Measurements from ENCODE around the gene ZBTB46. TPM values are rescaled to one million over a fixed set of nuclear protein-coding genes. Genes with fewer than 3 reads are reported as not detected.

Gene ZBTB46
- total RNA-seq, 2 donors from 2014 or later: 0.25 to 1.2 TPM

DNA sequence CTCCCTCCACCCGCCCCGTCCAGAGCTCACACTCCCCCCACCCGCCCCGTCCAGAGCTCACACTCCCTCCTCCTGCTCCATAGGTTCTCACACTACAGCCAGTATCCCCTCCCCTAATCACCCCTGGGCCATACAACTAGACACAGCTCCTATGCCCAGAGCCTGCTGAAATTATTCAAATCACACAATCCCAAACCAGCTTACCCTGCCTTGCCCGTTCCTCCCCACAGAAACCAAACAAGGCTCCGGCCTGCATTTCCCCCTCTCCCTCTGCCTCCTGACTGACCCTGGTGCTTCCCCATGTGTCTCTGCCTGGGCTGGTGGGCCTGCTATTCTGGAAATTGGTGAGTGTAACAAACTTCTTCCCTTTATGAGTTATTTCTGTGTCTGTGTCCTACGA, 72.9 kb downstream of the ZBTB46 start:
- peaks cover 11 to 31% of the 10 kb centered on the region in 2 donors for H3K4me1 Mint-ChIP-seq (ENCODE audit: low read depth in 2 of 2)
- H3K27ac Mint-ChIP-seq: peak overlapping the region in 1 of 2 donors; percentile 52
- no peak for ATAC-seq
- H3K4me3 Mint-ChIP-seq: no peak overlapping the region
- H3K9me3 Mint-ChIP-seq: no peaks in the 10 kb centered on the region
- no peaks in the 10 kb centered on the region for H3K27me3 Mint-ChIP-seq
- DNase-seq (ENCODE audit: low spot score): no peak
- H3K36me3 Mint-ChIP-seq: no peaks in the 10 kb centered on the region

DNA sequence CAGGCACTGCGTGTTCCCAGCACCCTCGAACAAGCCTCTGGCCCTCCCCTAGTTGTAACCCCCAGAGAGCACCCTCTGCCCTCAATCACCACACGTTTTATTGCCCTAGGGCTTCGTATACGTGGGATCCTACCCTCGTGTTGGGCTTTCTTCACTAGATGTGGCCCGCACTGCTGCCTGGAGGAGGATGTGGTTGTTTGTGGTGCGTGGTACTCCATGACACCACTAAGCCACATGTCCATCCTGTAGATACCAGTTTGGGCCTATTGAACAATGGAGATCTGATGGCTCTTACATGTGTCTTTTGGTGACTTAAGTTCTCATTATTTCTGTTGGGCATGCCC, 74.4 kb downstream of the ZBTB46 start:
- Mint-ChIP-seq H3K4me3 (peak overlapping the region; percentile 30), H3K4me1 (ENCODE audit: low read depth in 2 of 2) (peaks cover 14 to 31% of the 10 kb centered on the region in 2 donors), H3K36me3 (no peaks in the 10 kb centered on the region), H3K9me3 (no peaks in the 10 kb centered on the region), H3K27me3 (no peaks in the 10 kb centered on the region), H3K27ac (peak overlapping the region in 1 of 2 donors; percentile 46)
- peak; percentile 69 to 96 for ATAC-seq
- peak; percentile 46 for DNase-seq (ENCODE audit: low spot score)

GRCh38 chr20:63755933-63756647, 75.0 kb downstream of the ZBTB46 start:
- Mint-ChIP-seq H3K27me3 (no peaks in the 10 kb centered on the region), H3K9me3 (no peaks in the 10 kb centered on the region), H3K36me3 (no peaks in the 10 kb centered on the region), H3K4me3 (peak overlapping the region; percentile 30), H3K4me1 (ENCODE audit: low read depth in 2 of 2) (peaks cover 14 to 31% of the 10 kb centered on the region in 2 donors), H3K27ac (peak overlapping the region; percentile 28 to 46)
- DNase-seq (ENCODE audit: low spot score) (no peak), ATAC-seq (no peak)

GRCh38 chr20:63754008-63754407, 77.1 kb downstream of the ZBTB46 start:
- peak; percentile 41 for DNase-seq (ENCODE audit: low spot score)
- H3K9me3 Mint-ChIP-seq: no peaks in the 10 kb centered on the region
- H3K36me3 Mint-ChIP-seq: no peaks in the 10 kb centered on the region
- H3K4me1 Mint-ChIP-seq (ENCODE audit: low read depth in 2 of 2): peaks cover 17 to 31% of the 10 kb centered on the region in 2 donors
- H3K27me3 Mint-ChIP-seq: no peaks in the 10 kb centered on the region
- H3K4me3 Mint-ChIP-seq: peak overlapping the region; percentile 36
- no peak for ATAC-seq
- no peak overlapping the region for H3K27ac Mint-ChIP-seq

DNA sequence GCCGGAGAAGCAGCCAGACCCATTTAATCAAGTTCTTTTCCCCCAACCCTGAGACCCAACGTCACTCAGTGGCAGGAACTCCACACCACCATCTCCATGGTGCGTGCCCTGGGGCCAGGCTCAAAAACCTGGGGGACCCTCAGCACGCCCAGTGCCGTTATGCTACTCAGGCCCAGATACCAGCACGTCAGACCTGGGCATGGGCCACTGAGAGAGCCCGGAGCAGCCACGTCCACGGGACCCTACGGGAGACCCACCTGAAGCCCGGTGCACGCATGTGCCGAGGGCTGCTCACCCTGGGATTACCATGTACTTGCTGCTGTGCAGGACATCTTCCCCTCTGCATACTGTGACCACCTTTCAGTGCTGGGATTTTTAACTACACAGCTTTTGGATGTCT, 77.7 kb downstream of the ZBTB46 start:
- no peak for ATAC-seq
- no peak overlapping the region for H3K27ac Mint-ChIP-seq
- H3K4me3 Mint-ChIP-seq: no peak overlapping the region
- H3K36me3 Mint-ChIP-seq: no peaks in the 10 kb centered on the region
- no peaks in the 10 kb centered on the region for H3K9me3 Mint-ChIP-seq
- peak; percentile 37 for DNase-seq (ENCODE audit: low spot score)
- no peaks in the 10 kb centered on the region for H3K27me3 Mint-ChIP-seq
- peaks cover 17 to 29% of the 10 kb centered on the region in 2 donors for H3K4me1 Mint-ChIP-seq (ENCODE audit: low read depth in 2 of 2)

- Mint-ChIP-seq H3K4me3 (no peak overlapping the region), H3K4me1 (ENCODE audit: low read depth in 2 of 2) (peaks cover 17 to 26% of the 10 kb centered on the region in 2 donors), H3K36me3 (no peaks in the 10 kb centered on the region), H3K9me3 (no peaks in the 10 kb centered on the region), H3K27me3 (no peaks in the 10 kb centered on the region), H3K27ac (no peak overlapping the region)
- DNase-seq (ENCODE audit: low spot score) (peak; percentile 35), ATAC-seq (no peak)
Observed at GRCh38 chr20:63752411-63753101, 78.5 kb downstream of the ZBTB46 start.

- H3K9me3 Mint-ChIP-seq: no peaks in the 10 kb centered on the region
- DNase-seq (ENCODE audit: low spot score): peak; percentile 59
- peak overlapping the region in 1 of 2 donors; percentile 37 for H3K27ac Mint-ChIP-seq
- peaks cover 14 to 17% of the 10 kb centered on the region in 2 donors for H3K4me1 Mint-ChIP-seq (ENCODE audit: low read depth in 2 of 2)
- no peaks in the 10 kb centered on the region for H3K36me3 Mint-ChIP-seq
- no peak for ATAC-seq
- H3K4me3 Mint-ChIP-seq: no peak overlapping the region
- no peaks in the 10 kb centered on the region for H3K27me3 Mint-ChIP-seq
Observed at GRCh38 chr20:63751471-63752271, 79.4 kb downstream of the ZBTB46 start.

DNA sequence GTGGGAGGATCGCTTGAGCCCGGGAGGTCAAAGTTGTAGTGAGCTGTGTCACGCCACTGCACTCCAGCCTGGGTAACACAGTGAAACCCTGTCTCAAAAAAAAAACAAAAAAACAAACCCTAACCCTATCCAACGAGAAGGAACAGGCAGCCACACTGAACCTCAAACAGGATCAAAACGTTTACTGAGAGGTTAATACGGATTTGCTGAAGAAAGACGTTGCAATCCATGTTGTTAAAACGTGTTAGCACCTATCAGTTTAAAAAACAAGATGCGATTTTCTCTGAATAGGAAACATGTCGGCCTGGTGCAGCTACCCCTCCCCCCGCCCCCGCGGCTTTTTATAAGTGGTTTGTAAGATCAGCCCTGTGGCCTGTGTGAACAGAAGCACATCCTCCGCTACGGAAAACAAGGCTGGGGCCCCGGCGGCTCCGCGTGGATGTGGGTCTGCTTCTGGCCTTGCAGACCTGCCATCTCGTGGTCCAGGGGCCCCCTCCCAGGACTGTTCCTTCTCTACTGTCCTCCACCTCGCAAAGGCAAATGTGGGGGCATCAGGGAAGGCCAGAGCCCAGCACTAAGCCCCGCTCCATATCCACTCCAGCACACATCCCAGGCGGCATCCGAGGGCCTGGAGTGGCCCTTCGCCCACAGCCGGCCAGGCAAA, 80.1 kb downstream of the ZBTB46 start:
- Mint-ChIP-seq H3K4me1 (ENCODE audit: low read depth in 2 of 2) (peaks cover 9 to 10% of the 10 kb centered on the region in 2 donors), H3K4me3 (peak overlapping the region; percentile 30), H3K9me3 (no peaks in the 10 kb centered on the region), H3K27me3 (no peaks in the 10 kb centered on the region), H3K27ac (peak overlapping the region in 1 of 2 donors; percentile 37), H3K36me3 (no peaks in the 10 kb centered on the region)
- ATAC-seq: peak; percentile 62 to 71
- peak; percentile 64 for DNase-seq (ENCODE audit: low spot score)

DNA sequence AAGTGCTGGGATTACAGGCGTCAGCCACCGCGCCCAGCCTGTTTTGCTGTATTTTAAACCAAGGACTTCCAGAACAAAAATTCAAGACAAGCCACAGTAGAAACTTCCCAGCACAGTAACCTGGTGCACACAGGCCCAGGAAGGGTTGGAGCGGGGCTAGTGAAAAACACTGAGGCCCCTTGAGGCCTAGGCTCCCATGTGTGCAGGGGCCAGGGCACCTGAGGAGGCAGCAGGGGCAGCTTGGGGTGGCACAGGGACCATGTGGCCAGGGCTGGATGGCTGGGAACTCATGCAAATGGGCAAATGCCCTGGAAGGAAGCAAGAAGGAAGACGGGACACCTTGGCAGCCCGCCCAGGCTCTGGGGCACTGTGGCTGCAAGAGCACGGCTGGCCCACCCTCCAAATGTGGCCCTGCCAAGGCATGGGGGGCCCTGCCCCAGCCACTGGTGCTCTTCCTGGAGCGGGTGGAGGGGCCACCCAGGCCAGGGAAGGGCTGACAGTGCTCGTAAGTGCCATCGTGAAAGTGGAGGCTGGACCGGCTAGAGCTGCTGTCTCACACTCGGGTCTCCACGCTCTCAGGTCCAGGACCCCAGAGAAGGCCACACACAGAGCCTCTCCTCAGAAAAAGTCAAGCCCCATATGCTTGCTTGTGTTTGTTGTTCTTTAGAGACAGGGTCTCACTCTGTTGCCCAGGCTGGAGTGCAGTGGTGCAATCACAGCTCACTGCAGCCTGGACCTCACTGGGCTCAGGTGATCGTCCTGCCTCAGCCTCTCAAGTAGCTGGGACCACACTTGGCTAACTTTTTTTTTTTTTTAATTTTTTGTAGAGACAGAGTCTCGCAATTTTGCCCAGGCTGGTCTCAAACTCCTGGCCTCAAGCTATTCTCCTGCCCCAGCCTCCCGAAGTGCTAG, 81.2 kb downstream of the ZBTB46 start:
- no peak overlapping the region for H3K27ac Mint-ChIP-seq
- H3K36me3 Mint-ChIP-seq: no peaks in the 10 kb centered on the region

GRCh38 chr20:63748934-63749270, 82.2 kb downstream of the ZBTB46 start:
- ATAC-seq (no peak), DNase-seq (ENCODE audit: low spot score) (peak; percentile 22)
- H3K27me3 Mint-ChIP-seq: no peaks in the 10 kb centered on the region
- no peak overlapping the region for H3K4me3 Mint-ChIP-seq
- no peaks in the 10 kb centered on the region for H3K9me3 Mint-ChIP-seq
- H3K27ac Mint-ChIP-seq: no peak overlapping the region
- no peaks in the 10 kb centered on the region for H3K36me3 Mint-ChIP-seq
- peaks cover 0 to 6% of the 10 kb centered on the region in 2 donors for H3K4me1 Mint-ChIP-seq (ENCODE audit: low read depth in 2 of 2)

More for the DNA sequence above, 81.2 kb downstream of the ZBTB46 start:
- ATAC-seq (no peak), DNase-seq (ENCODE audit: low spot score) (peak; percentile 49)
- Mint-ChIP-seq H3K4me3 (no peak overlapping the region), H3K9me3 (no peaks in the 10 kb centered on the region), H3K27me3 (no peaks in the 10 kb centered on the region), H3K4me1 (ENCODE audit: low read depth in 2 of 2) (peaks cover 0 to 6% of the 10 kb centered on the region in 2 donors)

DNA sequence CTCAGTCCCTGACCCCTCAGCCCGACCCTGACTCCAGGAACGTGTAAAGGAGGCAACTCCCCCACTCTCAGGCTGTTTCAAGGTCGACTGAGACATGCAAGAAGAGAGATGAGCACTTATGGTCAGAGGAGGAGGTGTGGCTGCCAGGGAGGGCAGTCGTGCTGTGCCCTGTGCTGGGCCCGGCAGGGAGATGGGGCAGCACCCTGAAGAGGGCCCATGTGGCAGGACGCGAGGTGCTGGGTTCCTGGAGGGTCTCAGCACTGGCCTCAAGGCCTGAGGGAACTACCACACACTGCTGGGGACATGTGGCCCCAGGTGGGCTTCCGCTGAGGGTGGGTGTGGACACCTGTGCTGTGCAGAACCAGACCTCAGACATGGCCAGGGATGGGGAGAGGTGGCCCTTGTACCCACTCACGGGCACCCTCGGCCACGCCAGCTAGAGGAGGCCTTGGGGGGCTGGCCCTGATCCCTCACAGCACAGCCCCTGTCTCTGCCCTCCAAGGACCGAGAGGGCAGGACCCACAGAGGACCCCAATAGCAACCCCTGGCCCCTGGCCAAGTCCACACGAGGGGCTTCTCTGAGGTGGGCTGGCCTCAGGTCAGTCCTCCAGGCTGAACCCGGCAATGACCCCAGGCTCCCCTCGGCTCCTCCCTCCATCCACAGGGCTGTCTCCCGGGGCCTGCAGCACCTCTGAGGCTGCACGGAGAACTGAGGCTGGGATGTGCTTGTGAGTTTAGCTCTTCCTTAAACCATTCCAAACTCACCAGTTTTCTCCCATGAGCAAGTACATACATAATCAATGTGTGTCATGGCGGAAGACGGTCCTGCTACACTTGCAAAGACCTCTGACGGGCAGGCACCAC, 82.8 kb downstream of the ZBTB46 start:
- Mint-ChIP-seq H3K36me3 (no peaks in the 10 kb centered on the region), H3K4me3 (no peak overlapping the region), H3K27ac (no peak overlapping the region), H3K9me3 (no peaks in the 10 kb centered on the region), H3K27me3 (no peaks in the 10 kb centered on the region), H3K4me1 (ENCODE audit: low read depth in 2 of 2) (peaks cover 0 to 6% of the 10 kb centered on the region in 2 donors)
- DNase-seq (ENCODE audit: low spot score): peak; percentile 55
- ATAC-seq: no peak

- peaks cover 0 to 6% of the 10 kb centered on the region in 2 donors for H3K4me1 Mint-ChIP-seq (ENCODE audit: low read depth in 2 of 2)
- no peaks in the 10 kb centered on the region for H3K36me3 Mint-ChIP-seq
- H3K9me3 Mint-ChIP-seq: no peaks in the 10 kb centered on the region
- DNase-seq (ENCODE audit: low spot score) (peak; percentile 56), ATAC-seq (no peak)
- no peak overlapping the region for H3K4me3 Mint-ChIP-seq
- no peaks in the 10 kb centered on the region for H3K27me3 Mint-ChIP-seq
- H3K27ac Mint-ChIP-seq: no peak overlapping the region
Observed at GRCh38 chr20:63747622-63748069, 83.4 kb downstream of the ZBTB46 start.
